ENCODE results near the gene SULT1C2.
"Not testable (repeated sequence)": the region's sequence is repeated elsewhere in the genome, so short reads cannot be mapped to it uniquely, and the experiment has no call there.

Gene SULT1C2

GRCh38 chr2:108355906-108356734, 67.4 kb downstream of the SULT1C2 start:
- FAIRE-seq, result no peak

- FAIRE-seq, result not testable (repeated sequence)
Observed at GRCh38 chr2:108359336-108359735, 70.6 kb downstream of the SULT1C2 start.
